PC-9 (cell line): Measurements from ENCODE around the gene PPP2R2C. TPM values are rescaled to one million over a fixed set of nuclear protein-coding genes. Genes with fewer than 3 reads are reported as not detected.

Experiments used
- BruUV-seq: library from RNA; stranded (reverse); fragments of 400-500 nt; replicated peaks from 2 replicates; lab custom pipeline; 2021; lab: Mats Ljungman, UMichigan
- CTCF ChIA-PET: fragments of 300-600 bp; sonication (Branson Sonifier 250); formaldehyde crosslinking; loops from one replicate; lab custom pipeline; 2022; ENCODE audit warnings: antibody characterized with exemption; lab: Charles Lee
- POLR2A ChIA-PET: fragments of 300-600 bp; sonication (Branson Sonifier 250); formaldehyde crosslinking; loops from one replicate; lab custom pipeline; 2022; ENCODE audit warnings: antibody characterized with exemption; ENCODE audit not compliant: unreplicated experiment; lab: Charles Lee
- DNase-seq, 2 experiments: peaks; one replicate each; pipeline versions ENCODE4 v3.0.0 to v3.0.0-alpha.2; 2015 to 2022; ENCODE audit warnings: mixed read lengths in 1 of 2
- H2AFZ ChIP-seq: fragments of 200-600 bp; sonication (generic); 2 replicates; pipeline ENCODE4 v1.8.1; 2017; ENCODE audit warnings: antibody characterized with exemption
- H3F3A ChIP-seq: fragments of 200-600 bp; sonication (generic); 2 replicates; pipeline ENCODE4 v1.8.1; 2017; ENCODE audit warnings: antibody characterized with exemption, mild to moderate bottlenecking, low read depth; ENCODE audit not compliant: insufficient read depth
- H3K27ac ChIP-seq: fragments of 200-600 bp; sonication (generic); 2 replicates; pipeline ENCODE4 v1.6.1; 2016; ENCODE audit warnings: mixed run types
- H3K27me3 ChIP-seq: fragments of 200-600 bp; sonication (generic); 2 replicates; pipeline ENCODE4 v1.6.1; 2016; ENCODE audit warnings: low read depth, mixed run types; ENCODE audit not compliant: insufficient read depth
- H3K36me3 ChIP-seq: fragments of 200-600 bp; sonication (generic); 2 replicates; pipeline ENCODE4 v1.6.1; 2016; ENCODE audit warnings: low read depth, mixed run types
- H3K4me1 ChIP-seq: fragments of 200-600 bp; sonication (generic); replicated peaks from 2 replicates; pipeline ENCODE4 v1.6.1; 2016; ENCODE audit warnings: mixed run types; ENCODE audit not compliant: insufficient read depth
- H3K4me2 ChIP-seq: fragments of 200-600 bp; sonication (generic); 2 replicates; pipeline ENCODE4 v1.6.1; 2017; ENCODE audit warnings: mixed run types
- H3K4me3 ChIP-seq: fragments of 200-600 bp; sonication (generic); 2 replicates; pipeline ENCODE4 v1.6.1; 2016; ENCODE audit warnings: mixed run types
- H3K79me2 ChIP-seq: fragments of 200-600 bp; sonication (generic); 2 replicates; pipeline ENCODE4 v1.6.1; 2017; ENCODE audit warnings: low read depth, mixed run types
- H3K9me2 ChIP-seq: fragments of 200-600 bp; sonication (generic); 2 replicates; pipeline ENCODE4 v1.8.1; 2017; ENCODE audit warnings: mild to moderate bottlenecking; ENCODE audit not compliant: insufficient read depth
- H3K9me3 ChIP-seq: fragments of 200-600 bp; sonication (generic); 2 replicates; pipeline ENCODE4 v1.8.1; 2016; ENCODE audit warnings: low read depth; ENCODE audit not compliant: insufficient read depth
- H4K20me1 ChIP-seq: fragments of 200-600 bp; sonication (generic); 2 replicates; pipeline ENCODE4 v1.8.1; 2017; ENCODE audit not compliant: insufficient read depth
- EZH2 ChIP-seq: fragments of 200-600 bp; sonication (generic); IDR thresholded peaks from 2 replicates; pipeline ENCODE4 v1.8.0; 2017; ENCODE audit warnings: antibody characterized with exemption, low read depth
- intact Hi-C: fragments of 100-400 bp; cut with micrococcal nuclease; formaldehyde crosslinking; loops from one replicate; pipeline ENCODE4 v1.10.0; 2022; ENCODE audit not compliant: unreplicated experiment
- total RNA-seq: library from RNA; stranded (reverse); gene quantifications from 2 replicates; pipeline ENCODE4 v1.2.3, GENCODE V29; 2021
- TF ChIP-seq, protein P1 (sequence below): fragments of 200-600 bp; sonication (generic); conservative IDR thresholded peaks from 2 replicates; pipeline ENCODE4 v1.6.1; 2017; ENCODE audit warnings: mixed run types, antibody characterized with exemption, mild to moderate bottlenecking, moderate library complexity

Gene PPP2R2C
- total RNA-seq, 1 experiment from 2014 or later = 40.9 TPM

- H3K4me2 ChIP-seq = no peak overlapping the region
- no peak overlapping the region for H3K27ac ChIP-seq
- intact Hi-C loops = no loop called here
- H3K9me3 ChIP-seq = no peaks in the 10 kb centered on the region
- H3K9me2 ChIP-seq = no peaks in the 10 kb centered on the region
- no peaks in the 10 kb centered on the region for H3F3A ChIP-seq
- no peak for DNase-seq
- TF ChIP-seq, protein P1, sequence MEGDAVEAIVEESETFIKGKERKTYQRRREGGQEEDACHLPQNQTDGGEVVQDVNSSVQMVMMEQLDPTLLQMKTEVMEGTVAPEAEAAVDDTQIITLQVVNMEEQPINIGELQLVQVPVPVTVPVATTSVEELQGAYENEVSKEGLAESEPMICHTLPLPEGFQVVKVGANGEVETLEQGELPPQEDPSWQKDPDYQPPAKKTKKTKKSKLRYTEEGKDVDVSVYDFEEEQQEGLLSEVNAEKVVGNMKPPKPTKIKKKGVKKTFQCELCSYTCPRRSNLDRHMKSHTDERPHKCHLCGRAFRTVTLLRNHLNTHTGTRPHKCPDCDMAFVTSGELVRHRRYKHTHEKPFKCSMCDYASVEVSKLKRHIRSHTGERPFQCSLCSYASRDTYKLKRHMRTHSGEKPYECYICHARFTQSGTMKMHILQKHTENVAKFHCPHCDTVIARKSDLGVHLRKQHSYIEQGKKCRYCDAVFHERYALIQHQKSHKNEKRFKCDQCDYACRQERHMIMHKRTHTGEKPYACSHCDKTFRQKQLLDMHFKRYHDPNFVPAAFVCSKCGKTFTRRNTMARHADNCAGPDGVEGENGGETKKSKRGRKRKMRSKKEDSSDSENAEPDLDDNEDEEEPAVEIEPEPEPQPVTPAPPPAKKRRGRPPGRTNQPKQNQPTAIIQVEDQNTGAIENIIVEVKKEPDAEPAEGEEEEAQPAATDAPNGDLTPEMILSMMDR = no peak
- TF ChIP-seq EZH2 = no peak
- H2AFZ ChIP-seq = no peak overlapping the region
- H3K4me3 ChIP-seq = no peak overlapping the region
- no TSS peak for BruUV-seq
- POLR2A ChIA-PET = no interaction called here
- no peaks in the 10 kb centered on the region for H3K79me2 ChIP-seq
- CTCF ChIA-PET = no interaction called here
- no peaks in the 10 kb centered on the region for H3K4me1 ChIP-seq
- H3K27me3 ChIP-seq = no peaks in the 10 kb centered on the region
- no peaks in the 10 kb centered on the region for H3K36me3 ChIP-seq
- H4K20me1 ChIP-seq = no peaks in the 10 kb centered on the region
These were observed 92.4 kb downstream of the PPP2R2C start for GRCh38 chr4:6379767-6380745.

DNA sequence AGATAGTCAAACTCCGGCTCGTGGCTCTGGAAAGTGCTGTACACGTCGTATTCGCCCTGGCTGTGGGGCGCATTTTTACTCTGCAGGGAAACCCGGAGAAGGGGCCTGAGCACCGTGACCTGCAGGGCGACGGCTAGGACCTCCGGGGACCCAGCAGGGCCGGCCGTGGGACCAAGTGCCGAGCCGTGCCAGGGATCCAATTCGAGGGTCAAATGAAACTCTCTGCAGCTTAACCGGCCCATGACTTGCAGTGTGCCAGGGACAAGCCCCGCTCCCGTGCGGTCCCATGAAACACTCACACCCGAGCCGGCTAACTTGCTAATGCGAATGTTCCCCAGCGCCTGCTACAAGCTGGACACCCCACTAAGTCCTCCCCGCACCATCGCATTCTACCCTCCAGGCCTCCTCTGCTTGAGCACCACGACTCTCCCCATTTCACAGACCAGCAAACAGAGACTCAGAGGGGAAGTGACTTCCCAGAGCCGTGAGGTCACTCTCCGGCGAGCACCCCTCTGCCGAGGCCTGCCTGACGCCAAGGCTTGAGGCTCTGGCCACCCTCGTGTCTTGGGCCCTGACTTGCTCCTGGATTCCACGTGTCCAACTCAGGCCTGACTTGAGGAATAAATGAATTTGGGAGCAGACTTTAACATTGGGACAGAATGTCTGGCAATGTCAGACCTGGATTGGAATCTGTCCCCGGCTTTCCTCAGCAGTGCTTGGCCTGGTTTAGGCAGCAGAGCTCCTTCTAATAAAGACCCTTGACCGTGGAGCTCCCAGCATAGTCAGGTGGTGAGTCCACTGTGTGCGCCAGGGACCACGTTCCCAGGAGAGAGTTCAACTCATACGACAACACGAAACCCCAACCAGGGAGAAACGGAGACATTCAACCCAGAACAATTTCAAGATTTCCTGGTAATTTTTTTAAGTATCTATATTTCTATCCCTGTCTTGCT is 93.6 kb downstream of the PPP2R2C start:
- no peak for TF ChIP-seq EZH2
- TF ChIP-seq, protein P1 = no peak
- no TSS peak for BruUV-seq
- no peaks in the 10 kb centered on the region for H4K20me1 ChIP-seq
- H3K36me3 ChIP-seq = no peaks in the 10 kb centered on the region
- H3F3A ChIP-seq = no peaks in the 10 kb centered on the region
- no peaks in the 10 kb centered on the region for H3K27me3 ChIP-seq
- H3K9me2 ChIP-seq = no peaks in the 10 kb centered on the region
- no peaks in the 10 kb centered on the region for H3K4me1 ChIP-seq
- no peaks in the 10 kb centered on the region for H3K79me2 ChIP-seq
- POLR2A ChIA-PET = no interaction called here
- no peak overlapping the region for H3K4me2 ChIP-seq
- H2AFZ ChIP-seq = no peak overlapping the region
- intact Hi-C loops = no loop called here
- H3K4me3 ChIP-seq = no peak overlapping the region
- no peak for DNase-seq
- CTCF ChIA-PET = no interaction called here
- H3K9me3 ChIP-seq = no peaks in the 10 kb centered on the region
- H3K27ac ChIP-seq = no peak overlapping the region

DNA sequence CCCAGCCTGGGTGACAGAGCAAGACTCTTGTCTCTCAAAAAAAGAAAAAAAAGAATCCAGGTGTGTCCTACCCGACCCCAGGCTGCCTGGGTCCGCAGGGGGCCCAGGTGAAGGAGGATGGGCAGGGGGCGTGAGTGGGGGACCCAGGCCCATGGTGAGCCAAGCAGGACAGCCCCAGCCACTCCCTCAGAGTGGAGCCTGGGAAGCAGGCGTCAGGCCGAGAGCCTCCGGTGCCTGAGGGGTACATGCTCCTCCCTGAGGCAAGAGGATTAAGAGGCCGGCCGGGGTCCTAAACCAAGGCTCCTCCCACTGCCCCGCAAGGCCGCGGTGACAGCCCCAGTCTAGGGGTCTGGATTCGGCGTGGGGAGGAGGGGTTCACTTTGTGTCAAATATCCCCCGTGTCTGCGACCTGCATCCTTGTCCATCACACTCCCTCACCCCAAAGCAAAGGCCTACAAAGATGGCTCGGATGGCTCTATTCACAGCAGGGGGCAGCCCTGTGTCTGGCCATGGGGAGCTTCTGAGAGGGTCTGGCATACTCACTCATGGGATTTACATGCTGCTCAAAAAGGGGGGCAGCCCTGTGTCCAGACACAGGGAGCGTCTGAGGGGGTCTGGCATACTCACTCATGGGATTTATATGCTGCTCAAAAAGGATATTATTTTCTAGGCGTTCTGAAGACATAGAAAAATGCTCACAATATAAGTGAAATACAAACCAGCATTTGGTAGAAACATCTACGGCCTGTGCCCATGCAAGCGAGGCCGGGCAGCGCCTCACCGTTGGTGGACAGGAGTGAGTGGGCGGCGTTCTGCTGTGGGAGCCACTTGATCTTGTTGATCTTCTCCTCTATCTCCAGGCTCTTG is 94.6 kb downstream of the PPP2R2C start:
- ChIA-PET CTCF (no interaction called here), POLR2A (no interaction called here)
- BruUV-seq = no TSS peak
- no peaks in the 10 kb centered on the region for H3K9me2 ChIP-seq
- no peaks in the 10 kb centered on the region for H3K9me3 ChIP-seq
- H3K4me2 ChIP-seq = no peak overlapping the region
- no peak overlapping the region for H3K27ac ChIP-seq
- intact Hi-C loops = no loop called here
- H3K4me3 ChIP-seq = no peak overlapping the region
- DNase-seq = no peak
- no peaks in the 10 kb centered on the region for H3K27me3 ChIP-seq
- TF ChIP-seq, protein P1 = no peak
- TF ChIP-seq EZH2 = no peak
- no peaks in the 10 kb centered on the region for H3K4me1 ChIP-seq
- H2AFZ ChIP-seq = no peak overlapping the region
- no peaks in the 10 kb centered on the region for H3K79me2 ChIP-seq
- H3K36me3 ChIP-seq = no peaks in the 10 kb centered on the region
- no peaks in the 10 kb centered on the region for H4K20me1 ChIP-seq
- no peaks in the 10 kb centered on the region for H3F3A ChIP-seq
